NCI-H524 (cell line): ENCODE data around the gene HSPD1.
"Not testable (repeated sequence)": the region's sequence is repeated elsewhere in the genome, so short reads cannot be mapped to it uniquely, and the experiment has no call there.

Experiments
- DNase-seq, 2 experiments: peaks; one replicate each; lab custom pipeline; 2025; lab: John Stamatoyannopoulos, UW

Gene HSPD1

GRCh38 chr2:197496695-197497094, 2.9 kb downstream of the HSPD1 start:
- no peak for DNase-seq

- DNase-seq: no peak
These were observed 4.1 kb downstream of the HSPD1 start for GRCh38 chr2:197495433-197496134.

- no peak for DNase-seq
These were observed 12.3 kb downstream of the HSPD1 start for GRCh38 chr2:197487385-197487784.

- no peak for DNase-seq
These were observed 13.5 kb downstream of the HSPD1 start for GRCh38 chr2:197486175-197486574.

GRCh38 chr2:197484248-197484647, 15.4 kb downstream of the HSPD1 start:
- not testable (repeated sequence) for DNase-seq

GRCh38 chr2:197480165-197481036, 19.2 kb downstream of the HSPD1 start:
- no peak for DNase-seq

GRCh38 chr2:197477797-197478196, 21.8 kb downstream of the HSPD1 start:
- DNase-seq: no peak

- DNase-seq: no peak
These were observed 27.5 kb downstream of the HSPD1 start for GRCh38 chr2:197472166-197472565.

GRCh38 chr2:197464175-197464574, 35.5 kb downstream of the HSPD1 start:
- DNase-seq: no peak

GRCh38 chr2:197461057-197461456, 38.6 kb downstream of the HSPD1 start:
- DNase-seq: no peak

GRCh38 chr2:197460649-197461048, 39.0 kb downstream of the HSPD1 start:
- peak in 1 of 2 experiments; percentile 10 for DNase-seq

- no peak for DNase-seq
These were observed 44.2 kb downstream of the HSPD1 start for GRCh38 chr2:197455428-197455827.

GRCh38 chr2:197454923-197455322, 44.7 kb downstream of the HSPD1 start:
- DNase-seq: no peak

GRCh38 chr2:197453914-197454398, 45.7 kb downstream of the HSPD1 start:
- peak in 1 of 2 experiments; percentile 77 for DNase-seq

GRCh38 chr2:197453123-197453913, 46.3 kb downstream of the HSPD1 start, which contains the start of gene COQ10B:
COQ10B (plus strand) TSS chr2:197453552; CDS start chr2:197453561, 9 bp downstream.
- peak; percentile 98 to 99 for DNase-seq

- no peak for DNase-seq
These were observed 46.9 kb downstream of the HSPD1 start for GRCh38 chr2:197452754-197453122.

- DNase-seq: peak in 1 of 2 experiments; percentile 8
These were observed 48.7 kb downstream of the HSPD1 start for GRCh38 chr2:197450935-197451358.

GRCh38 chr2:197450465-197450864, 49.2 kb downstream of the HSPD1 start:
- DNase-seq: no peak

GRCh38 chr2:197446844-197447243, 52.8 kb downstream of the HSPD1 start:
- no peak for DNase-seq

GRCh38 chr2:197445746-197446145, 53.9 kb downstream of the HSPD1 start:
- no peak for DNase-seq

- no peak for DNase-seq
These were observed 56.8 kb downstream of the HSPD1 start for GRCh38 chr2:197442857-197443256.

GRCh38 chr2:197437380-197437779, 62.3 kb downstream of the HSPD1 start:
- DNase-seq: no peak
